GM12878 (cell line): ENCODE measurements around the gene MANBA. TPM values are rescaled to one million over a fixed set of nuclear protein-coding genes. Genes with fewer than 3 reads are reported as not detected.

Source experiments
- ATAC-seq: fragments of 200-7000 bp; cut with Tn5 transposase; 3 replicates; pipeline ENCODE4 v1.9.1; 2020; ENCODE audit warnings: mild to moderate bottlenecking, moderate library complexity
- BruUV-seq: library from RNA; stranded (reverse); fragments of 400-500 nt; replicated peaks from 2 replicates; lab custom pipeline; 2021; lab: Mats Ljungman, UMichigan
- CTCF ChIA-PET: fragments of 300-600 bp; sonication (Branson Sonifier 250); formaldehyde crosslinking; extraction: SDS; loops from one replicate; lab custom pipeline; 2021; ENCODE audit warnings: inconsistent platforms; lab: Yijun Ruan, JAX
- POLR2A ChIA-PET: fragments of 350-600 bp; formaldehyde crosslinking; extraction: SDS; loops from one replicate; lab custom pipeline; 2021; ENCODE audit warnings: inconsistent platforms; lab: Charles Lee
- RAD21 ChIA-PET: fragments of 300-600 bp; sonication (Branson Sonifier 250); formaldehyde crosslinking; loops from one replicate; lab custom pipeline; 2023; ENCODE audit warnings: antibody characterized with exemption; ENCODE audit not compliant: unreplicated experiment; lab: Charles Lee
- SMC1A ChIA-PET: fragments of 300-600 bp; sonication (Branson Sonifier 250); formaldehyde crosslinking; loops from one replicate; lab custom pipeline; 2023; ENCODE audit not compliant: unreplicated experiment, uncharacterized antibody; lab: Charles Lee
- DNase-seq: peaks from one replicate; pipeline ENCODE4 v3.0.0-alpha.2; 2011; ENCODE audit warnings: low read depth, low spot score
- FAIRE-seq: peaks from 3 replicates; lab custom pipeline; 2011; peaks lifted over from hg19 to GRCh38; lab: Jason Lieb, UNC
- H2AFZ ChIP-seq: 2 replicates; pipeline ENCODE4 v1.6.0; 2011; ENCODE audit warnings: low read depth, low read length, control low read depth; ENCODE audit not compliant: control insufficient read depth
- H3K27ac ChIP-seq: 2 replicates; pipeline ENCODE4 v1.5.1; 2011; ENCODE audit warnings: control low read depth; ENCODE audit not compliant: control insufficient read depth, insufficient read depth
- H3K27me3 ChIP-seq, 2 experiments: replicated peaks in 1 of 2; 2 replicates each; pipeline versions ENCODE4 v1.6.0 to v1.6.1; 2011; ENCODE audit warnings: low read length in 1 of 2; ENCODE audit not compliant: control insufficient read depth in 2 of 2, insufficient read depth in 2 of 2
- H3K36me3 ChIP-seq, 2 experiments: 2 replicates each; pipeline ENCODE4 v1.5.1; 2011; ENCODE audit warnings: low read length in 1 of 2; ENCODE audit not compliant: control insufficient read depth in 2 of 2, insufficient read depth in 2 of 2
- H3K4me1 ChIP-seq: 2 replicates; pipeline ENCODE4 v1.6.1; 2011; ENCODE audit warnings: mild to moderate bottlenecking, low read length, moderate library complexity, mixed read lengths; ENCODE audit not compliant: control insufficient read depth, insufficient read depth
- H3K4me2 ChIP-seq: 2 replicates; pipeline ENCODE4 v1.6.0; 2011; ENCODE audit warnings: control low read depth; ENCODE audit not compliant: control insufficient read depth, insufficient read depth
- H3K4me3 ChIP-seq: fragments of 200-600 bp; sonication (generic); 2 replicates; pipeline ENCODE4 v1.5.1; 2016
- H3K79me2 ChIP-seq: 2 replicates; pipeline ENCODE4 v1.6.0; 2011; ENCODE audit warnings: low read length; ENCODE audit not compliant: control insufficient read depth, insufficient read depth
- H3K9ac ChIP-seq: 2 replicates; pipeline ENCODE4 v1.8.0; 2011; ENCODE audit warnings: low read length, control low read depth, mixed read lengths; ENCODE audit not compliant: control insufficient read depth, insufficient read depth
- H3K9me3 ChIP-seq: replicated peaks from 3 replicates; pipeline ENCODE4 v1.5.1; 2011; ENCODE audit warnings: mild to moderate bottlenecking, low read length; ENCODE audit not compliant: control insufficient read depth, insufficient read depth
- H4K20me1 ChIP-seq: 2 replicates; pipeline ENCODE4 v1.6.0; 2011; ENCODE audit not compliant: control insufficient read depth, insufficient read depth
- BRCA1 ChIP-seq: IDR thresholded peaks from 2 replicates; pipeline ENCODE4 v1.6.1; 2011; ENCODE audit warnings: low read depth, low read length, improper control_type of control experiment
- ETV6 ChIP-seq, 2 experiments: fragments of 450-650 bp in 1 of 2; IDR thresholded peaks in 1 of 2; conservative IDR thresholded peaks in 1 of 2; 2 replicates each; pipeline ENCODE4 v1.6.1; 2014; ENCODE audit warnings: antibody characterized with exemption in 1 of 2, borderline replicate concordance in 1 of 2, low read depth in 1 of 2, mild to moderate bottlenecking in 1 of 2, moderate library complexity in 1 of 2
- HDAC6 ChIP-seq: fragments of 200-600 bp; sonication (generic); IDR thresholded peaks from one replicate; pipeline ENCODE4 v1.8.0; 2017; ENCODE audit warnings: antibody characterized with exemption; ENCODE audit not compliant: unreplicated experiment
- IKZF2 ChIP-seq, 2 experiments: fragments of 450-650 bp; IDR thresholded peaks; 2 replicates each; pipeline ENCODE4 v1.6.1; 2017; ENCODE audit warnings: mild to moderate bottlenecking in 2 of 2, moderate library complexity in 2 of 2
- KDM1A ChIP-seq: fragments of 200-600 bp; sonication (generic); IDR thresholded peaks from 2 replicates; pipeline ENCODE4 v1.6.1; 2016; ENCODE audit warnings: borderline replicate concordance
- MTA3 ChIP-seq: IDR thresholded peaks from 2 replicates; pipeline ENCODE4 v1.6.1; 2012; ENCODE audit warnings: low read length, inconsistent platforms, borderline replicate concordance
- REST ChIP-seq: IDR thresholded peaks from 2 replicates; pipeline ENCODE4 v1.6.1; 2012; ENCODE audit warnings: mild to moderate bottlenecking, low read depth, low read length
- TARDBP ChIP-seq: IDR thresholded peaks from 2 replicates; pipeline ENCODE4 v1.6.1; 2016; ENCODE audit warnings: borderline replicate concordance
- YBX1 ChIP-seq: fragments of 450-650 bp; IDR thresholded peaks from 2 replicates; pipeline ENCODE4 v1.6.1; 2016; ENCODE audit warnings: antibody characterized with exemption
- ZBED1 ChIP-seq: IDR thresholded peaks from 2 replicates; pipeline ENCODE4 v1.6.1; 2016; ENCODE audit warnings: borderline replicate concordance
- ZBTB40 ChIP-seq: fragments of 450-650 bp; IDR thresholded peaks from 2 replicates; pipeline ENCODE4 v1.6.1; 2016; ENCODE audit warnings: mild to moderate bottlenecking, moderate library complexity, borderline replicate concordance
- WGBS: methylation state at CpG from one replicate; pipeline ENCODE4 v1.1.6; 2016; ENCODE audit warnings: low lambda C conversion rate; ENCODE audit not compliant: insufficient replicate concordance, insufficient coverage; ENCODE audit errors: missing lambda C conversion rate; 5-methylcytosine and 5-hydroxymethylcytosine counted together
- in situ Hi-C: fragments of 300-500 bp; cut with MboI; formaldehyde crosslinking; loops from 9 replicates; pipeline ENCODE4 v1.14.3; 2018; ENCODE audit warnings: mixed read lengths
- intact Hi-C: fragments of 100-400 bp; cut with micrococcal nuclease; formaldehyde crosslinking; loops from one replicate; pipeline ENCODE4 v1.14.2; 2022; ENCODE audit not compliant: unreplicated experiment
- polyA plus RNA-seq, 11 experiments: library from polyadenylated mRNA; depleted of rRNA in 4 of 11; unstranded in 6 of 11; stranded (reverse) in 5 of 11; fragments of >200 nt; fragmentation: Nextera tagmentation in 4 of 11; fragmentation: Illumina TruSeq in 1 of 11; extraction: Ambion mirVana in 4 of 11; extraction: Trizol in 1 of 11; gene quantifications; 1 replicate in 1 of 11; 2 replicates in 10 of 11; pipeline versions ENCODE4 v1.2.1 to v1.2.3, GENCODE V29; 2011 to 2016; ENCODE audit warnings: inconsistent platforms in 2 of 11, missing spikeins in 2 of 11, low read depth in 1 of 11
- total RNA-seq, 4 experiments: library from RNA; depleted of rRNA in 3 of 4; stranded (reverse); fragments of >200 nt in 3 of 4; fragmentation: Illumina TruSeq in 1 of 4; extraction: Trizol in 1 of 4; gene quantifications; 2 replicates each; pipeline versions ENCODE4 v1.2.1 to v1.2.3, GENCODE V29; 2013 to 2021
- TF ChIP-seq, protein P1 (sequence below): fragments of 450-650 bp; conservative IDR thresholded peaks from 2 replicates; pipeline ENCODE4 v1.6.1; 2017; ENCODE audit warnings: mild to moderate bottlenecking, moderate library complexity

Gene MANBA
- total and polyA plus RNA-seq, 10 of the 15 experiments (the other 5 are each of a cell fraction or from before 2014, with no cell fraction given), result 3.8 to 19.0 (median 12.5) TPM

GRCh38 chr4:102665527-102665926, 95.2 kb downstream of the MANBA start:
- TF ChIP-seq HDAC6 (no peak), REST (no peak), ETV6 (conservative IDR thresholded peaks at IDR 0.05 in 1 of 2, IDR thresholded peaks at IDR 0.05 in 1 of 2; ENCODE audit: borderline replicate concordance in 1 of 2, low read depth in 1 of 2) (no peak), KDM1A (no peak), YBX1 (no peak), MTA3 (no peak), BRCA1 (no peak), ZBTB40 (no peak), IKZF2 (IDR thresholded peaks at IDR 0.05) (no peak), ZBED1 (no peak), TARDBP (no peak)
- TF ChIP-seq, protein P1, sequence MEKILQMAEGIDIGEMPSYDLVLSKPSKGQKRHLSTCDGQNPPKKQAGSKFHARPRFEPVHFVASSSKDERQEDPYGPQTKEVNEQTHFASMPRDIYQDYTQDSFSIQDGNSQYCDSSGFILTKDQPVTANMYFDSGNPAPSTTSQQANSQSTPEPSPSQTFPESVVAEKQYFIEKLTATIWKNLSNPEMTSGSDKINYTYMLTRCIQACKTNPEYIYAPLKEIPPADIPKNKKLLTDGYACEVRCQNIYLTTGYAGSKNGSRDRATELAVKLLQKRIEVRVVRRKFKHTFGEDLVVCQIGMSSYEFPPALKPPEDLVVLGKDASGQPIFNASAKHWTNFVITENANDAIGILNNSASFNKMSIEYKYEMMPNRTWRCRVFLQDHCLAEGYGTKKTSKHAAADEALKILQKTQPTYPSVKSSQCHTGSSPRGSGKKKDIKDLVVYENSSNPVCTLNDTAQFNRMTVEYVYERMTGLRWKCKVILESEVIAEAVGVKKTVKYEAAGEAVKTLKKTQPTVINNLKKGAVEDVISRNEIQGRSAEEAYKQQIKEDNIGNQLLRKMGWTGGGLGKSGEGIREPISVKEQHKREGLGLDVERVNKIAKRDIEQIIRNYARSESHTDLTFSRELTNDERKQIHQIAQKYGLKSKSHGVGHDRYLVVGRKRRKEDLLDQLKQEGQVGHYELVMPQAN, result no peak
- Histone ChIP-seq H3K9ac (no peak overlapping the region), H4K20me1 (no peaks in the 10 kb centered on the region), H3K4me3 (no peak overlapping the region), H3K9me3 (no peaks in the 10 kb centered on the region), H3K36me3 (peaks cover 0 to 8% of the 10 kb centered on the region in 2 experiments; a peak in 2 of 4 replicates), H3K27ac (no peak overlapping the region), H3K4me2 (no peak overlapping the region), H3K4me1 (no peaks in the 10 kb centered on the region), H3K79me2 (no peaks in the 10 kb centered on the region), H3K27me3 (no peaks in the 10 kb centered on the region), H2AFZ (no peak overlapping the region)
- no TSS peak for BruUV-seq
- CTCF ChIA-PET, result interaction anchor here (0.9 kb wide), 1 partner anchor 14 kb away, joined by 3 read pairs; no protein-coding TSS in a partner anchor
- in situ Hi-C loops (no loop called here), intact Hi-C loops (no loop called here)
- DNase-seq (no peak), ATAC-seq (no peak), FAIRE-seq (no peak)
- SMC1A ChIA-PET, result interaction anchor here (0.6 to 1.0 kb wide), 2 partner anchors 14 to 438 kb away, joined by 3 read pairs; no protein-coding TSS in a partner anchor
- POLR2A ChIA-PET, result no interaction called here
- RAD21 ChIA-PET, result interaction anchor here (1.1 to 1.2 kb wide), 2 partner anchors 95 to 415 kb away, joined by 3 read pairs; partner anchors contain the start of gene MANBA
- 96% methylated on average over 3 of the region's 3 CpGs for WGBS
